Testis (tissue), 3 donors: ENCODE data around the gene ARFGAP3. TPM values are rescaled to one million over a fixed set of nuclear protein-coding genes. Genes with fewer than 3 reads are reported as not detected.
"Not testable (repeated sequence)": the region's sequence is repeated elsewhere in the genome, so short reads cannot be mapped to it uniquely, and the experiment has no call there.

Source experiments
- DNase-seq: peaks from one replicate; pipeline ENCODE4 v3.0.0-alpha.2; 2019
- H3K27ac ChIP-seq, 2 donors: fragments of 200-600 bp; sonication (generic); one replicate each; pipeline ENCODE4 v1.5.1; 2019
- H3K27me3 ChIP-seq: fragments of 200-600 bp; sonication (generic); one replicate; pipeline ENCODE4 v1.5.1; 2019
- H3K36me3 ChIP-seq: fragments of 200-600 bp; sonication (generic); one replicate; pipeline ENCODE4 v1.5.1; 2017; ENCODE audit warnings: low read depth; ENCODE audit errors: missing control alignments
- H3K4me1 ChIP-seq: fragments of 200-600 bp; sonication (generic); one replicate; pipeline ENCODE4 v1.5.1; 2019
- H3K4me3 ChIP-seq, 2 donors: fragments of 200-600 bp; sonication (generic); one replicate each; pipeline ENCODE4 v1.5.1; 2017 to 2019
- H3K9me3 ChIP-seq: fragments of 200-600 bp; sonication (generic); one replicate; pipeline ENCODE4 v1.5.1; 2017
- CTCF ChIP-seq, 3 experiments: fragments of 450-650 bp in 2 of 3; fragments of 200-600 bp in 1 of 3; sonication (generic) in 1 of 3; IDR thresholded peaks; one replicate each; pipeline ENCODE4 v1.5.1; 2016 to 2019; ENCODE audit warnings: antibody characterized with exemption in 3 of 3, mild to moderate bottlenecking in 2 of 3, moderate library complexity in 1 of 3
- POLR2A ChIP-seq: fragments of 450-650 bp; IDR thresholded peaks from one replicate; pipeline ENCODE4 v1.6.1; 2017; ENCODE audit warnings: antibody characterized with exemption, mild to moderate bottlenecking, moderate library complexity
- WGBS, 2 donors: methylation state at CpG; one replicate each; pipeline ENCODE4 v1.1.5; 2018; 5-methylcytosine and 5-hydroxymethylcytosine counted together
- intact Hi-C: fragments of 100-400 bp; cut with DNase I; formaldehyde crosslinking; loops from one replicate; pipeline ENCODE4 v1.15.1; 2023; ENCODE audit warnings: low total_unique reads
- polyA plus RNA-seq: library from polyadenylated mRNA; stranded (reverse); fragments of 350-450 nt; fragmentation: Illumina TruSeq; extraction: RNeasy Lipid Tissue Mini Kit (QIAGEN cat#74804); gene quantifications from one replicate; pipeline ENCODE4 v1.2.3, GENCODE V29; 2014; ENCODE audit warnings: low read depth, low replicate concordance; ENCODE audit not compliant: insufficient read depth
- total RNA-seq, 2 donors: library from RNA; depleted of rRNA; stranded (reverse); fragments of >200 nt; gene quantifications; one replicate each; pipeline ENCODE4 v1.2.3, GENCODE V29; 2016

ARFGAP3 gene
- total and polyA plus RNA-seq, 3 donors from 2014 or later: 50.2 to 82.9 (median 54.1) TPM

DNA sequence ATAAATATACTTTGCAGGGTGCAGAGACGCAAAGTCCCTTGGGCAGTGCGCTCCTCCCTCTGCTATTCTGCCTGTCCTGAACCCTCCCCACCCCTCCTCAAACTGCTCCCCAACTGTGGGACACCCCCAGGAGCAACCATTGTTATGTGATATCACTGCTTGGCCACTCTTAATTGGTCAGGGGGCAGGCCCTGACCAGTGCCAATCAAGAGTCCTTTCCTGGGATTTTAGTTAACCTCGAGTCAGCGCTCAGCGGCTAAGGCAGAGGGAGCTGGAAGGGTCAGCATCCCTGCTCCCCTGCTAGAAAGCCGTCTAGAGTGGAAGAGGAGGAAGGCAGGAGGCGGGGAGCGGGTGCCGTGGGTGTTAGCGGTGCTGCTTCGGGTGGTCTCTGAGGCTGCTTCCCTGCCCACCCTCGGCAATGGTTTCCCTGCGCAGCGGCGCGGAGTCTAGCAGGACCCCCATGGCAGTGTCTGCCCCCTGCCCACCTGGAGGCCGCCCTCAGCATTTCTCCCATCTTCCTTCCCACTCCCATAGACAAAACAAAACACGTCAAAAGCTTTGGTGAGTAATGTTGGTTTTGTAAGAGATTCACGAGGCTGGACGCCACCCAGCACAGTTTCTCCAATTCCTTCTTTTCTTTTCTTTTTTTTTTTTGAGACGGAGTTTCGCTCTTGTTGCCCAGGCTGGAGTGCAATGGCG, 98.0 kb downstream of the ARFGAP3 start:
- H3K4me1 ChIP-seq: no peaks in the 10 kb centered on the region
- H3K36me3 ChIP-seq: no peaks in the 10 kb centered on the region
- WGBS, 2 donors: 93 to 95% methylated on average over 16 to 23 of the region's 23 CpGs
- DNase-seq: no peak
- no peak overlapping the region for H3K27ac ChIP-seq
- no peaks in the 10 kb centered on the region for H3K27me3 ChIP-seq
- TF ChIP-seq CTCF (IDR thresholded peaks at IDR 0.05) (no peak), POLR2A (no peak)
- intact Hi-C loops: no loop called here
- no peak overlapping the region for H3K4me3 ChIP-seq
- no peaks in the 10 kb centered on the region for H3K9me3 ChIP-seq

DNA sequence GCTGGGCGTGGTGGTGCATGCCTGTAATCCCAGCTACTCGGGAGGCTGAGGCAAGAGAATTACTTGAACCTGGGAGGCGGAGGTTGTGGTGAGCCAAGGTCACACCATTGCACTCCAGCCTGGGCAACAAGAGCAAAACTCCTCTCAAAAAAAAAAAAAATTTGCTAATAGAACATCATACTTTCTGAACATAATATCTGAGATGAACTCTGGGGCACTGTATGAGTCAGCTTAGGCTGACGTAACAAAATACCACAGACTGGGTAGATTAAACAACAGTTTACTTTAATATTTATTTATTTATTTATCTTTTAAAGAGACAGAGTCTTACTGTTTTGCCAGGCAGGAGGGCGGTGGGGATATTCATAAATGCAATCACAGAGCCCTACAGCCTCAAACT, 101.5 kb downstream of the ARFGAP3 start:
- H3K36me3 ChIP-seq, H3K4me3 ChIP-seq, H3K27me3 ChIP-seq, H3K9me3 ChIP-seq, H3K27ac ChIP-seq, intact Hi-C loops, DNase-seq: not testable (repeated sequence)
- peaks cover 11% of the 10 kb centered on the region for H3K4me1 ChIP-seq
- 73 to 83% methylated on average over 5 of the region's 5 CpGs for WGBS, 2 donors

GRCh38 chr22:42755121-42755520, 102.0 kb downstream of the ARFGAP3 start:
- H3K4me3 ChIP-seq, H3K36me3 ChIP-seq, H3K9me3 ChIP-seq, H3K27me3 ChIP-seq, intact Hi-C loops, DNase-seq, H3K27ac ChIP-seq: not testable (repeated sequence)
- H3K4me1 ChIP-seq: peaks cover 11% of the 10 kb centered on the region
- 90 to 93% methylated on average over 15 to 16 of the region's 16 CpGs for WGBS, 2 donors

GRCh38 chr22:42754658-42755057, 102.4 kb downstream of the ARFGAP3 start:
- peaks cover 11% of the 10 kb centered on the region for H3K4me1 ChIP-seq
- WGBS, 2 donors: 67 to 68% methylated on average over 6 of the region's 6 CpGs
- peak; percentile 62 for DNase-seq

DNA sequence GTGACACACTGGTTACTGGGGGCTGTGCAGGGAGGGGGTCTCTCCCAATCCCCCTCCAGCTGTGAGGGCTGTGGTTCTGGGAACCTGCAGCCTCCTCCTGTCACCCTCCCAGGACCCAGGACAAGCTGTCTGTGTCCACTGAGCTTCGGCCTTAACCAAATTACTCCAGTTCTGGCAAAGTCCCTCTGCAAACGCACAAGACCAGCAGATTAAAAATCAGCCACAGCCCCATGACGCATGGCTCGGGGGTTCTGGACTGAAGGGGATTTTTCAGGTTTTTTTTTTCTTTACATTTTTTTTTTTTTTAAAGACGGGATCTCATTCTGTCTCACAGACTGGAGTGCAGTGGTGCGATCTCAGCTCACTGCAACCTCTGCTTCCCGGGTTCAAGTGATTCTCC, 104.2 kb downstream of the ARFGAP3 start:
- TF ChIP-seq CTCF (IDR thresholded peaks at IDR 0.05): no peak
- TF ChIP-seq POLR2A: no peak
- WGBS, 2 donors: 80 to 87% methylated on average over 7 of the region's 7 CpGs
- Histone ChIP-seq H3K36me3 (no peaks in the 10 kb centered on the region), H3K27ac (peak overlapping the region in 1 of 2 donors; percentile 59), H3K27me3 (no peaks in the 10 kb centered on the region), H3K4me1 (peaks cover 15% of the 10 kb centered on the region), H3K9me3 (no peaks in the 10 kb centered on the region), H3K4me3 (no peak overlapping the region)
- intact Hi-C loops: no loop called here
- no peak for DNase-seq

More at GRCh38 chr22:42754658-42755057, 102.4 kb downstream of the ARFGAP3 start:
- Histone ChIP-seq H3K9me3 (no peaks in the 10 kb centered on the region), H3K4me3 (no peak overlapping the region), H3K27me3 (no peaks in the 10 kb centered on the region), H3K36me3 (no peaks in the 10 kb centered on the region), H3K27ac (no peak overlapping the region)
- no peak for TF ChIP-seq CTCF (IDR thresholded peaks at IDR 0.05)
- no peak for TF ChIP-seq POLR2A
- intact Hi-C loops: no loop called here

DNA sequence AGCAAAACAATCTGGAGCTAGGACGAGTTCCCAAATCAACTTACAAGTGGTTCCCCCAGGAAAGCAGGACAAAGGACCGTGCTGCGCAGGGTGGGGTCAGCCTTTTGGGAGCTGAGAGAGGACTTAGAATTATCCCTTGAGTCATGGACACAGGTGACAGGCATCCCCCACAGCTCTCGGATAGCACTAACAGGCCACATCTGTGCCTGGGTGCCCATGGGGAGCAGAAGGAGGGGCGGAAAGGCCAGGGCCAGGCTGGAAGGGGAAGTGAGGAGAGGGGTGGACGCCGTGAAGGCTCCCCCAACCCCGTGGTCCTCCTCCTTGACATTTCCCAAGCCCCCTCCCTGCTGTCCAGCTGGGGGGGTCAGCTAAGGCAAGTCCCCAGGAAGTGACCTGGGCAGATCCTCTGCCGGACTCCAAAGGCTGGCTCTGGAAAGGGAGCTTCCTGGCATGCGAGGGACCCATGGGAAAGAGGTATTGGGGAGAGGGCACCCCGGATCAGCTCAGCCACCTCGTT, 104.8 kb downstream of the ARFGAP3 start:
- no peak for TF ChIP-seq CTCF (IDR thresholded peaks at IDR 0.05)
- no peak for TF ChIP-seq POLR2A
- Histone ChIP-seq H3K27ac (peak overlapping the region; percentile 10 to 59), H3K36me3 (no peaks in the 10 kb centered on the region), H3K4me3 (no peak overlapping the region), H3K9me3 (no peaks in the 10 kb centered on the region), H3K4me1 (peaks cover 15% of the 10 kb centered on the region), H3K27me3 (no peaks in the 10 kb centered on the region)
- WGBS, 2 donors: 62% methylated on average over 11 to 12 of the region's 12 CpGs
- intact Hi-C loops: no loop called here
- no peak for DNase-seq

DNA sequence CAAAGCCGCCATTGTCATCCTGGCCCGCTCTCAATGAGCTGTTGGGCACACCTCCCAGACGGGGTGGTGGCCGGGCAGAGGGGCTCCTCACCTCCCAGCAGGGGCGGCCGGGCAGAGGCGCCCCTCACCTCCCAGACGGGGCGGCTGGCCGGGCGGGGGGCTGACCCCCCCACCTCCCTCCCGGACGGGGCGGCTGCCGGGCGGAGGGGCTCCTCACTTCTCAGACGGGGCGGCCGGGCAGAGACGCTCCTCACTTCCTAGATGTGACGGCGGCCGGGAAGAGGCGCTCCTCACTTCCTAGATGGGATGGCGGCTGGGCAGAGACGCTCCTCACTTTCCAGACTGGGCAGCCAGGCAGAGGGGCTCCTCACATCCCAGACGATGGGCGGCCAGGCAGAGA, 106.7 kb downstream of the ARFGAP3 start:
- 38 to 71% methylated on average over 7 to 25 of the region's 28 CpGs for WGBS, 2 donors
- Histone ChIP-seq H3K4me3 (peak overlapping the region in 1 of 2 donors; percentile 13), H3K4me1 (peaks cover 15% of the 10 kb centered on the region)
- DNase-seq, intact Hi-C loops, H3K27me3 ChIP-seq, H3K36me3 ChIP-seq, H3K27ac ChIP-seq, H3K9me3 ChIP-seq: not testable (repeated sequence)
